ENCODE data around the gene TANC1. TPM values are rescaled to one million over a fixed set of nuclear protein-coding genes. Genes with fewer than 3 reads are reported as not detected.
A peak's percentile ranks its signal among the peaks of the same experiment; 100 is the strongest.

TANC1 gene
- total RNA-seq, 2 experiments from 2014 or later, result 0.41 to 0.47 TPM

DNA sequence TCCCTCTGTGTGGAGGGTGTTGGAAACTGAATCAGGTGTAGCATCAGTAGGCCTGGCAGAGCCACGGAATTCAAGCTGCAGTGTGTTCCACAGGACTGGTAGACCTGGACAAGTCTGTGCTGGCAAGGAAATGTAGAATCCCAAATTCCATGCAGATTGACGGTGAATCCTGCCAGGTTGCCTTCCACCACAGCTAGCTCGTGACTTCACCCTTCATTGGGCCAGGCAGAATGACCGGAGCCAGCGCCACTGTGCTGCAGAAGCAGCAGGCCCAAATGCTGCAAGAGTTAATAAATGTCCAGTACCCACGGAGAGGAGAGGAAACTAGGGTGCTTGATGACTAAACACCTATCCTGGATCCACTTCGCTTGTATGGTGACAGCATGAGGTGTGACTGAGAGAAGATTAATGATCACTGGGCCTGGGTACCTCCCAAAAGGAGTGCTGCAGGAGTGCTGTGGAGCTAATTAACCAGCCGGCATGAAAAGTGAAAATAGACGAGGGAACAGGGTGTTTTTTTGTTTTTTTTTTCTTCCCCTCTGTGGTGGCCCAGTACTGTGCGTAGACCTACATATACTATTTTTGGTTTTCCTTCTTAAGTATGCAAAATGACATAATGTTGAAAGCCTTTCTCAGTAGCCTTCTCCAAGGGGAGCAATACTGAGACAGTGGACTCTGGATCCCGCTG is 122.2 kb downstream of the TANC1 start:
- H3K36me3 Mint-ChIP-seq (ENCODE audit: low read depth), result no peaks in the 10 kb centered on the region
- Histone ChIP-seq H3K36me3 (ENCODE audit: insufficient read depth, low read length) (no peaks in the 10 kb centered on the region), H3K4me1 (ENCODE audit: insufficient read depth, low read length) (peaks cover 44% of the 10 kb centered on the region), H3K27ac (ENCODE audit: low read depth in 1 of 2, low read length in 2 of 2) (no peak overlapping the region), H3K9me3 (ENCODE audit: control insufficient read depth in 1 of 2, insufficient read depth in 1 of 2, low read length in 2 of 2) (no peaks in the 10 kb centered on the region), H3K4me3 (ENCODE audit: low read length) (no peak overlapping the region), H3K27me3 (ENCODE audit: control insufficient read depth in 1 of 2, insufficient read depth in 2 of 2, low read length in 2 of 2) (no peaks in the 10 kb centered on the region)
- H3K27me3 Mint-ChIP-seq, result no peaks in the 10 kb centered on the region
- ATAC-seq (ENCODE audit: poor library complexity) (no peak), DNase-seq (peak in 1 of 14 experiments; percentile 19)
- ChIA-PET POLR2A (no interaction called here), CTCF (no interaction called here)
- peaks cover under 1% of the 10 kb centered on the region for H3K9me3 Mint-ChIP-seq
- H3K27ac Mint-ChIP-seq, result peak overlapping the region; percentile 75
- H3K4me1 Mint-ChIP-seq (ENCODE audit: low read depth), result peaks cover 43% of the 10 kb centered on the region
- no peak overlapping the region for H3K4me3 Mint-ChIP-seq
- TF ChIP-seq, protein P1, sequence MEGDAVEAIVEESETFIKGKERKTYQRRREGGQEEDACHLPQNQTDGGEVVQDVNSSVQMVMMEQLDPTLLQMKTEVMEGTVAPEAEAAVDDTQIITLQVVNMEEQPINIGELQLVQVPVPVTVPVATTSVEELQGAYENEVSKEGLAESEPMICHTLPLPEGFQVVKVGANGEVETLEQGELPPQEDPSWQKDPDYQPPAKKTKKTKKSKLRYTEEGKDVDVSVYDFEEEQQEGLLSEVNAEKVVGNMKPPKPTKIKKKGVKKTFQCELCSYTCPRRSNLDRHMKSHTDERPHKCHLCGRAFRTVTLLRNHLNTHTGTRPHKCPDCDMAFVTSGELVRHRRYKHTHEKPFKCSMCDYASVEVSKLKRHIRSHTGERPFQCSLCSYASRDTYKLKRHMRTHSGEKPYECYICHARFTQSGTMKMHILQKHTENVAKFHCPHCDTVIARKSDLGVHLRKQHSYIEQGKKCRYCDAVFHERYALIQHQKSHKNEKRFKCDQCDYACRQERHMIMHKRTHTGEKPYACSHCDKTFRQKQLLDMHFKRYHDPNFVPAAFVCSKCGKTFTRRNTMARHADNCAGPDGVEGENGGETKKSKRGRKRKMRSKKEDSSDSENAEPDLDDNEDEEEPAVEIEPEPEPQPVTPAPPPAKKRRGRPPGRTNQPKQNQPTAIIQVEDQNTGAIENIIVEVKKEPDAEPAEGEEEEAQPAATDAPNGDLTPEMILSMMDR (IDR thresholded peaks at IDR 0.05), result no peak
- intact Hi-C loops (cut with DNase I, micrococcal nuclease), result no loop called here

DNA sequence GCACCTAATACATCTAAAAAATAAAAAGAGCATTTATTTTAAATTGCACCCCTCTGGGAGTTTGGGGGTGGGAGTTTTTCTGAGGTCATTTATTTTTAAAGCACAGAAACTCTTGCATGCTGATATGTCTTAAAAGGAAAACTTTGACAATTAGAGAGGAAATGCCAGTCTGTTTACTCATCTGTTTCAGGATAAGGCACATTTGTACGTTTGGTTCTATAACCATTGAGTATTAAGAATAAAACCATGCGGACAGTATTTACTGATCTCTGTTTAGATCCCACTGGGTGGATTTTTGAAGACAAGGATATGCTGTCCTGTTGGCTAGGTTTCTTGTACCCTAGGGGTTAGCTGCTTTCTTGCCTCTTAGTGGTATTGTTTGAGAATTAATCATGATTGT is 122.9 kb downstream of the TANC1 start:
- Histone ChIP-seq H3K4me1 (ENCODE audit: insufficient read depth, low read length) (peaks cover 42% of the 10 kb centered on the region), H3K36me3 (ENCODE audit: insufficient read depth, low read length) (no peaks in the 10 kb centered on the region), H3K27me3 (ENCODE audit: control insufficient read depth in 1 of 2, insufficient read depth in 2 of 2, low read length in 2 of 2) (no peaks in the 10 kb centered on the region), H3K27ac (ENCODE audit: low read depth in 1 of 2, low read length in 2 of 2) (peak overlapping the region in 1 of 2 donors; percentile 38), H3K9me3 (ENCODE audit: control insufficient read depth in 1 of 2, insufficient read depth in 1 of 2, low read length in 2 of 2) (peaks cover 2 to 5% of the 10 kb centered on the region in 2 experiments), H3K4me3 (ENCODE audit: low read length) (no peak overlapping the region)
- peaks cover 45% of the 10 kb centered on the region for H3K4me1 Mint-ChIP-seq (ENCODE audit: low read depth)
- H3K27me3 Mint-ChIP-seq, result no peaks in the 10 kb centered on the region
- H3K27ac Mint-ChIP-seq, result peak overlapping the region; percentile 75
- H3K36me3 Mint-ChIP-seq (ENCODE audit: low read depth), result no peaks in the 10 kb centered on the region
- peaks cover 6% of the 10 kb centered on the region for H3K9me3 Mint-ChIP-seq
- intact Hi-C loops (cut with DNase I, micrococcal nuclease), result no loop called here
- ATAC-seq (ENCODE audit: poor library complexity), result no peak
- H3K4me3 Mint-ChIP-seq, result peak overlapping the region; percentile 28
- TF ChIP-seq, protein P1 (IDR thresholded peaks at IDR 0.05), result no peak
- DNase-seq, result no peak
- ChIA-PET POLR2A (interaction anchor here (1.0 to 1.2 kb wide), 4 partner anchors 26 to 118 kb away, joined by 3 to 5 read pairs (median 3); no protein-coding TSS in a partner anchor), CTCF (interaction anchor here (0.7 kb wide), 1 partner anchor 242 kb away, joined by 3 read pairs; no protein-coding TSS in a partner anchor)

GRCh38 chr2:159091976-159092375 is 123.5 kb downstream of the TANC1 start:
- no peaks in the 10 kb centered on the region for H3K27me3 ChIP-seq (ENCODE audit: control insufficient read depth in 1 of 2, insufficient read depth in 2 of 2, low read length in 2 of 2)
- no peaks in the 10 kb centered on the region for H3K36me3 ChIP-seq (ENCODE audit: insufficient read depth, low read length)
- ATAC-seq (ENCODE audit: poor library complexity), result peak; percentile 81
- Mint-ChIP-seq H3K36me3 (ENCODE audit: low read depth) (no peaks in the 10 kb centered on the region), H3K4me1 (ENCODE audit: low read depth) (peaks cover 45% of the 10 kb centered on the region), H3K27me3 (no peaks in the 10 kb centered on the region), H3K27ac (peak overlapping the region; percentile 75), H3K9me3 (peaks cover 9% of the 10 kb centered on the region), H3K4me3 (peak overlapping the region; percentile 28)
- peaks cover 40% of the 10 kb centered on the region for H3K4me1 ChIP-seq (ENCODE audit: insufficient read depth, low read length)
- CTCF ChIA-PET, result interaction anchor here (0.7 kb wide), 1 partner anchor 242 kb away, joined by 3 read pairs; no protein-coding TSS in a partner anchor
- DNase-seq, result peak in 6 of 14 experiments; percentile 6 to 68 (median 30)
- H3K27ac ChIP-seq (ENCODE audit: low read depth in 1 of 2, low read length in 2 of 2), result peak overlapping the region in 1 of 2 donors; percentile 38
- H3K9me3 ChIP-seq (ENCODE audit: control insufficient read depth in 1 of 2, insufficient read depth in 1 of 2, low read length in 2 of 2), result peaks cover 5 to 9% of the 10 kb centered on the region in 2 experiments
- intact Hi-C loops (cut with DNase I, micrococcal nuclease), result no loop called here
- POLR2A ChIA-PET, result interaction anchor here (1.0 to 1.4 kb wide), 5 partner anchors 8 to 117 kb away, joined by 3 to 5 read pairs (median 3); no protein-coding TSS in a partner anchor
- TF ChIP-seq, protein P1 (IDR thresholded peaks at IDR 0.05), result no peak
- H3K4me3 ChIP-seq (ENCODE audit: low read length), result no peak overlapping the region

Measured in CD4-positive, alpha-beta T cell (primary cell).